NCI-H2227 treated with DMSO at 0.1 percent for 48 hours (cell line): ENCODE measurements around the gene PCDHGB7.
"Not testable (repeated sequence)": the region's sequence is repeated elsewhere in the genome, so short reads cannot be mapped to it uniquely, and the experiment has no call there.

ENCODE experiments used
- DNase-seq: peaks from one replicate; lab custom pipeline; 2025; lab: John Stamatoyannopoulos, UW

The PCDHGB7 gene

DNA sequence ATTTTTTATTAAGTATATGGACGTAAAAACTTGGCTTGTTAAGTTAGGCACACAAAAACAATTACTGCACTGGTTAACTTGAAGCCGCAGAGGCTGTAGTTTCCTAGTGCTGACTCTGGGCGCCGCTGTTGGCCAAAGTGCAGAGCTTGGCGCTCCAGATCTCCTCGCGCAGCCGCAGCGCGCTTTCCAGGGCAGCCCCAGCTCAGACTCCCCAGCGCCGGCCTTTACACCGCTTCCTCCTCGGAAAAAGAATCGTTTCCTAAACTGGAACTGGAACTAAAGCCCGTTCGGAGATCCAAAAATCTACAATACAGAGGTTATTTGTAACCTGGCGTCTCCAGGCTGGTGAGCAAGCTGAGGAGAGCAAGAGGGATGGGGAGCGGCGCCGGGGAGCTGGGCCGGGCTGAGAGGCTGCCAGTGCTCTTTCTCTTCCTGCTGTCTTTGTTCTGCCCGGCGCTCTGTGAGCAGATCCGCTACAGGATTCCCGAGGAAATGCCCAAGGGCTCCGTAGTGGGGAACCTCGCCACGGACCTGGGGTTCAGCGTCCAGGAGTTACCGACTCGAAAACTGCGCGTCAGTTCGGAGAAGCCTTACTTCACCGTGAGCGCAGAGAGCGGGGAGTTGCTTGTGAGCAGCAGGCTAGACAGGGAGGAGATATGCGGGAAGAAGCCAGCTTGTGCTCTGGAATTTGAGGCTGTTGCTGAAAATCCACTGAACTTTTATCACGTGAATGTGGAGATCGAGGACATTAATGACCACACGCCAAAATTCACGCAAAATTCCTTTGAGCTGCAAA, 19.5 kb upstream of the PCDHGB7 start, which contains the start of gene PCDHGB5:
PCDHGB5 (plus strand) TSS at position 192 of the 796 bp plus-strand sequence; CDS start at position 373, 181 bp downstream.
- DNase-seq, result not testable (repeated sequence)

DNA sequence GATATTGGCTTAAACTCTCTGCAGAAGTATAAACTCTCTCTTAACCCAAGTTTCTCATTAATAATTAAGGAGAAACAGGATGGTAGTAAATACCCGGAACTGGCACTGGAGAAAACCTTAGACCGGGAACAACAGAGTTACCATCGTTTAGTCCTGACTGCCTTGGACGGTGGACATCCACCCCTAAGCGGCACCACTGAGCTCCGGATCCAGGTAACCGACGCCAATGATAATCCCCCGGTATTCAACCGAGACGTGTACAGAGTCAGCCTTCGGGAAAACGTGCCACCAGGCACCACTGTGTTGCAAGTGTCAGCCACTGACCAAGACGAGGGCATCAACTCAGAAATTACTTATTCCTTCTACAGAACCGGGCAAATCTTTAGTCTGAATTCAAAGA, 18.9 kb upstream of the PCDHGB7 start:
- no peak for DNase-seq

DNA sequence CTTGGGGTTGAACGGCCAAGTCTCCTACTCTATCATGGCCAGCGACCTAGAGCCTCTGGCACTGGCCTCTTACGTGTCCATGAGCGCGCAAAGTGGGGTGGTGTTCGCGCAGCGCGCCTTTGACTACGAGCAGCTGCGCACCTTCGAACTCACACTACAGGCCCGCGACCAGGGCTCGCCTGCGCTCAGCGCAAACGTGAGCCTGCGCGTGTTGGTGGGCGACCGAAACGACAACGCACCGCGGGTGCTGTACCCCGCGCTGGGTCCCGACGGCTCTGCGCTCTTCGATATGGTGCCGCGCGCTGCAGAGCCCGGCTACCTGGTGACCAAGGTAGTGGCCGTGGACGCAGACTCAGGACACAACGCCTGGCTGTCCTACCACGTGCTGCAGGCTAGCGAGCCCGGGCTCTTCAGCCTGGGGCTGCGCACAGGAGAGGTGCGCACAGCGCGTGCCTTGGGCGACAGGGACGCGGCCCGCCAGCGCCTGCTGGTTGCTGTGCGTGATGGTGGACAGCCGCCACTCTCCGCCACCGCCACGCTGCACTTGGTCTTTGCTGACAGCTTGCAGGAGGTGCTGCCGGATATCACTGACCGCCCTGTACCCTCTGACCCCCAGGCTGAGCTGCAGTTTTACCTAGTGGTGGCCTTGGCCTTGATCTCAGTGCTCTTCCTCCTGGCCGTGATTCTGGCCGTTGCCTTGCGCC, 17.8 kb upstream of the PCDHGB7 start:
- no peak for DNase-seq

DNA sequence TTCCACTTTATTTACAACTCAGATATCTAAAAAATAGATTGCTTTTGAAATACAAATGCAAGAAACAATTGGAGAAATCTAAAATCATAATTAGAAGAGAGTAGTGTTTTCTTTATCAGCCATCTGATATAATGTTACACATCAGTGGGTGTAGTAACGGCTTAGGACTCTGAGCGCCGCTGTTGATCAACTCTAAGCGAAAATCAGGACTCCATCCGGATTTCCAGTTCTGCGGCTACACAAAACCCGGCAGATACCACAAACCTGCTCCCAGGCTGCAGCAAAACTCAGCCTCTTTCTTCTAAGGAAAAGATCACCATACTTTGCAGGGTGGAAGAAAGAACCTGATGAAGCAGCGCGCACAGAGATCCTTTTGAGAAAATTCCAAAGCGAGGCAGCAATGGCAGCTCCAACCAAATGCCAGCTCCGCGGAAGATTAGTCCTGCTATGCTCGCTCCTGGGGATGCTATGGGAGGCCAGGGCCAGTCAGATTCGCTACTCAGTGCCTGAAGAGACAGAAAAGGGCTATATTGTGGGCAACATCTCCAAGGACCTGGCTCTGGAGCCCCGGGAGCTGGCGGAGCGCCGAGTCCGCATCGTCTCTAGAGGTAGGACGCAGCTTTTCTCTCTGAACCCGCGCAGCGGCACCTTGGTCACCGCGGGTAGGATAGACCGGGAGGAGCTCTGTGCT, 14.8 kb upstream of the PCDHGB7 start, which contains the start of gene PCDHGA9:
PCDHGA9 (plus strand) TSS at position 226 of the 691 bp plus-strand sequence; CDS start at position 401, 175 bp downstream.
- DNase-seq, result no peak

DNA sequence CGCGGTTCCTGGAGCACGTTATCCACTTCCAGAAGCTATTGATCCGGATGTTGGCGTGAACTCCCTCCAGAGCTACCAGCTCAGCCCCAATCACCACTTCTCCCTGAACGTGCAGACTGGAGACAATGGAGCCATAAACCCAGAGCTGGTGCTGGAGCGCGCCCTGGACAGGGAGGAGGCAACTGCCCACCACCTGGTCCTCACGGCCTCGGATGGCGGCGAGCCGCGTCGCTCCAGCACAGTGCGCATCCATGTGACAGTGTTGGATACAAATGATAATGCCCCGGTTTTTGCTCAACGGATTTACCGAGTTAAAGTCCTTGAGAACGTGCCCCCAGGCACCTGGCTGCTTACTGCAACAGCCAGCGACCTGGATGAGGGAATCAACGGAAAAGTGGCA, 14.1 kb upstream of the PCDHGB7 start:
- DNase-seq, result no peak

DNA sequence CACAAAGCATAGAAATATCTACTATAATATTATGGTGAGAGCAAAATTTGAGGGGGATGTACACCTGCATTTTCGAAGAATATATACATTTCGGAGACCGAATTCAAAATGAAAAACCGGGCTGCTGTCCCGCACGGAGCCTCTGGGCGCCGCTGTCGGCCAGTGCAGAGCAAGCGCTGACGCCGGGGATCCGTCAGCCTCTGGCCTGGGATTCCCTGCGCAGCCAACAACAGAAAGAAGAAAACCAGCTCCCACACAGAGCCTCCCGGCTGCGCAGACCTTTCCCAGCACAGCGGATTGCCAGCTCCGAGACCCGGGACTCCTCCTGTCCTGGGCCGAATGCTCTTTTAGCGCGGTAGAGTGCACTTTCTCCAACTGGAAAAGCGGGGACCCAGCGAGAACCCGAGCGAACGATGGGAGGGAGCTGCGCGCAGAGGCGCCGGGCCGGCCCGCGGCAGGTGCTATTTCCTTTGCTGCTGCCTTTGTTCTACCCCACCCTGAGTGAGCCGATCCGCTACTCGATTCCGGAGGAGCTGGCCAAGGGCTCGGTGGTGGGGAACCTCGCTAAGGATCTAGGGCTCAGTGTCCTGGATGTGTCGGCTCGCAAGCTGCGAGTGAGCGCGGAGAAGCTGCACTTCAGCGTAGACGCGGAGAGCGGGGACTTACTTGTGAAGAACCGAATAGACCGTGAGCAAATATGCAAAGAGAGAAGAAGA, 9.5 kb upstream of the PCDHGB7 start, which contains the start of gene PCDHGB6:
PCDHGB6 (plus strand) TSS at position 232 of the 716 bp plus-strand sequence; CDS start at position 414, 182 bp downstream.
- DNase-seq, result not testable (repeated sequence)

DNA sequence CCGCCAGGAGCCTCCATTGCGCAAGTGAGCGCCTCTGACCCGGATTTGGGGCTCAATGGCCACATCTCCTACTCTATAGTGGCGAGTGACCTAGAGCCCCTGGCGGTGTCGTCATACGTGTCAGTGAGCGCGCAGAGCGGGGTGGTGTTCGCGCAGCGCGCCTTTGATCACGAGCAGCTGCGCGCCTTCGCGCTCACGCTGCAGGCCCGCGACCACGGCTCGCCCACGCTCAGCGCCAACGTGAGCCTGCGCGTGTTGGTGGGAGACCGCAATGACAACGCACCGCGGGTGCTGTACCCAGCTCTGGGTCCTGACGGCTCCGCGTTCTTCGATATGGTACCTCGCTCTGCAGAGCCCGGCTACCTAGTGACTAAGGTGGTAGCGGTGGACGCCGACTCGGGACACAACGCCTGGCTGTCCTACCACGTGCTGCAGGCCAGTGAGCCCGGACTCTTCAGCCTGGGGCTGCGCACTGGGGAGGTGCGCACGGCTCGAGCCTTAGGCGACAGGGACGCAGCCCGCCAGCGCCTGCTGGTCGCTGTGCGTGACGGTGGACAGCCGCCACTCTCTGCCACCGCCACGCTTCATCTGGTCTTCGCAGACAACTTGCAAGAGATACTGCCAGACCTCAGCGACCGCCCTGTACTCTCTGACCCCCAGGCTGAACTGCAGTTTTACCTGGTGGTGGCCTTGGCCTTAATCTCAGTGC, 7.7 kb upstream of the PCDHGB7 start:
- DNase-seq, result no peak

DNA sequence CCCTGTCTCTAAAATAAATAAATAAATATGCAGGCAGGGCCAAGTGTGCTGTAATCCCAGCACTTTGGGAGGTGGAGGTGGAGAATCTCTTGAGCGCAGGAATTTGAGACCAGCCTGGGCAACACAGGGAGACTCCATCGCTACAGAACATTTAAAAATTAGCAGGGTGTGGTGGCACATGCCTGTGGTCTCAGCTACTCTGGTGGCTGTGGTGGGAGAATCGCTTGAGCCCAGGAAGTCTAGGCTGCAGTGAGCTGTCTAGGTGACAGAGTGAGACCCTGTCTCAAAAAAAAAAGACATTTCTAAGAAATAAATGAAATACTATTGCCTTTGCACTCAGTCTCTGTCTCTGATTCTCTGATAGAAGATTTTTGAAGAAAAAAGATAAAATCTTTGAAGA, 5.9 kb upstream of the PCDHGB7 start:
- DNase-seq, result no peak

DNA sequence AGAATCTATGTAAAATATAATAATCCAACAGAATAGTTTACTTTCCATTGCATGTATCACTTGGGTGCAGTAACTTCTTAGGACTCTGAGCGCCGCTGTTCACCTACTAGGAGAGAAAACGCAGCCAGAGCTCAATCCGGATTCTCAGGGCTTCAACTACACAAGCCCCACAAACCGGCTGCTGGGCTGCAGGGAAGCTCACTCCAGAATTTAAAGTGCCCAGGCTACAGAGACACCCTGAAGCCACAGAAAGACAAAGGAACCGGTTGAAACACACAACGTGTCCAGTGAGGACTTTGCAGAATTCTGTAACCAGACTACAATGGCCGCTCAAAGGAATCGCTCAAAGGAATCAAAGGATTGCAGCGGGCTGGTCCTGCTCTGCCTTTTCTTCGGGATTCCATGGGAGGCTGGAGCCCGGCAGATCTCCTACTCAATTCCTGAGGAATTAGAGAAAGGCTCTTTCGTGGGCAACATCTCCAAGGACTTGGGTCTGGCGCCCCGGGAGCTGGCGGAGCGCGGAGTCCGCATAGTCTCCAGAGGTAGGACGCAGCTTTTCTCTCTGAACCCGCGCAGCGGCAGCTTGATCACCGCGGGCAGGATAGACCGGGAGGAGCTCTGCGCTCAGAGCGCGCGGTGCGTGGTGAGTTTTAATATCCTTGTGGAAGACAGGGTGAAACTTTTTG, 4.5 kb upstream of the PCDHGB7 start, which contains the start of gene PCDHGA10:
PCDHGA10 (plus strand) TSS at position 134 of the 686 bp plus-strand sequence; CDS start at position 323, 189 bp downstream.
- no peak for DNase-seq

DNA sequence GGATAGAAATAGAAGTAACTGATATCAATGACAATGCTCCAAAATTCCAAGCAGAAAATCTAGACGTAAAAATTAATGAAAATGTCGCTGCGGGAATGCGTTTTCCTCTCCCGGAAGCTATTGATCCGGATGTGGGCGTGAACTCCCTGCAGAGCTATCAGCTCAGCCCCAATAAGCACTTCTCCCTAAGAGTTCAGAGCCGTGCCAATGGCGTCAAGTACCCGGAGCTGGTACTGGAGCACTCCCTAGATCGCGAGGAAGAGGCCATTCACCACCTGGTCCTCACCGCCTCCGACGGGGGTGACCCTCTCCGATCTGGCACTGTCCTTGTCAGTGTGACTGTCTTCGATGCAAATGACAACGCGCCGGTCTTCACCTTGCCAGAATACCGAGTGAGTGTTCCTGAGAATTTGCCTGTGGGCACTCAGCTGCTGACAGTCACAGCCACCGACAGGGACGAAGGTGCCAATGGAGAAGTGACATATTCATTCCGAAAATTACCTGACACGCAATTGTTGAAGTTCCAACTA, 3.9 kb upstream of the PCDHGB7 start:
- DNase-seq, result no peak

DNA sequence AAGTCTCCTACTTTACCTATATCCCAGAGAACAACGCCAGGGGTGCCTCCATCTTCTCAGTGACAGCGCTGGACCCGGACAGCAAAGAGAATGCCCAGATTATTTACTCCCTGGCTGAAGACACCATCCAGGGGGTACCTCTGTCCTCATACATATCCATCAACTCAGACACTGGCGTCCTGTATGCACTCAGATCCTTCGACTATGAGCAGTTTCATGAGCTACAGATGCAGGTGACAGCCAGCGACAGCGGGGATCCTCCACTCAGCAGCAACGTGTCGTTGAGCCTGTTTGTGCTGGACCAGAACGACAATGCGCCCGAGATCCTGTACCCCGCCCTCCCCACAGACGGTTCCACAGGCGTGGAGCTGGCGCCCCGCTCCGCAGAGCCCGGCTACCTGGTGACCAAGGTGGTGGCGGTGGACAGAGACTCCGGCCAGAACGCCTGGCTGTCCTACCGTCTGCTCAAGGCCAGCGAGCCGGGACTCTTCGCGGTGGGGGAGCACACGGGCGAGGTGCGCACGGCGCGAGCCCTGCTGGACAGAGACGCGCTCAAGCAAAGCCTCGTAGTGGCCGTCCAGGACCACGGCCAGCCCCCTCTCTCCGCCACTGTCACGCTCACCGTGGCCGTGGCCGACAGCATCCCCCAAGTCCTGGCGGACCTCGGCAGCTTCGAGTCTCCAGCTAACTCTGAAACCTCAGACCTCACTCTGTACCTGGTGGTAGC, 2.8 kb upstream of the PCDHGB7 start:
- DNase-seq, result not testable (repeated sequence)

DNA sequence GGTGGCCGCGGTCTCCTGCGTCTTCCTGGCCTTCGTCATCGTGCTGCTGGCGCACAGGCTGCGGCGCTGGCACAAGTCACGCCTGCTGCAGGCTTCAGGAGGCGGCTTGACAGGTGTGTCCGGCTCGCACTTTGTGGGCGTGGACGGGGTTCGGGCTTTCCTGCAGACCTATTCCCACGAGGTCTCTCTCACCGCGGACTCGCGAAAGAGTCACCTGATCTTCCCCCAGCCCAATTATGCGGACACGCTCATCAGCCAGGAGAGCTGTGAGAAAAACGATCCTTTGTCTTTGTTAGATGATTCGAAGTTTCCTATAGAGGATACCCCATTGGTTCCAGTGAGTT, 2.2 kb upstream of the PCDHGB7 start:
- not testable (repeated sequence) for DNase-seq

DNA sequence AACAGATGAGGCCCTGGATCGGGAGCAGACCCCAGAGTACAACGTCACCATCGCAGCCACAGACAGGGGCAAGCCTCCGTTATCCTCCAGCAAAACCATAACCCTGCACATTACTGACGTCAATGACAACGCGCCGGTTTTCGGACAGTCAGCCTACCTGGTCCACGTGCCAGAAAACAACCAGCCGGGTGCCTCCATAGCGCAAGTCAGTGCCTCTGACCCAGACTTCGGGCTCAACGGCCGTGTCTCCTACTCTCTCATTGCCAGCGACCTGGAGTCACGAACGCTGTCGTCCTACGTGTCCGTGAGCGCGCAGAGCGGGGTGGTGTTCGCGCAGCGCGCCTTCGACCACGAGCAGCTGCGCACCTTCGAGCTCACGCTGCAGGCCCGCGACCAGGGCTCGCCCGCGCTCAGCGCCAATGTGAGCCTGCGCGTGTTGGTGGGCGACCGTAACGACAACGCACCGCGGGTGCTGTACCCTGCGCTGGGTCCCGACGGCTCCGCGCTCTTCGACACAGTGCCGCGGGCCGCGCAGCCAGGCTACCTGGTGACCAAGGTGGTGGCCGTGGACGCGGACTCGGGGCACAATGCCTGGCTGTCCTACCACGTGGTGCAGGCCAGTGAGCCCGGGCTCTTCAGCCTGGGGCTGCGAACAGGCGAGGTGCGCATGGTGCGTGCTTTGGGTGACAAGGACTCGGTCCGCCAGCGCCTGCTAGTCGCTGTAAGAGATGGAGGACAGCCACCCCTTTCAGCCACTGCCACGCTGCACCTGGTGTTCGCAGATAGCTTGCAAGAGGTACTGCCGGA, 1.8 kb downstream of the PCDHGB7 start:
- no peak for DNase-seq

DNA sequence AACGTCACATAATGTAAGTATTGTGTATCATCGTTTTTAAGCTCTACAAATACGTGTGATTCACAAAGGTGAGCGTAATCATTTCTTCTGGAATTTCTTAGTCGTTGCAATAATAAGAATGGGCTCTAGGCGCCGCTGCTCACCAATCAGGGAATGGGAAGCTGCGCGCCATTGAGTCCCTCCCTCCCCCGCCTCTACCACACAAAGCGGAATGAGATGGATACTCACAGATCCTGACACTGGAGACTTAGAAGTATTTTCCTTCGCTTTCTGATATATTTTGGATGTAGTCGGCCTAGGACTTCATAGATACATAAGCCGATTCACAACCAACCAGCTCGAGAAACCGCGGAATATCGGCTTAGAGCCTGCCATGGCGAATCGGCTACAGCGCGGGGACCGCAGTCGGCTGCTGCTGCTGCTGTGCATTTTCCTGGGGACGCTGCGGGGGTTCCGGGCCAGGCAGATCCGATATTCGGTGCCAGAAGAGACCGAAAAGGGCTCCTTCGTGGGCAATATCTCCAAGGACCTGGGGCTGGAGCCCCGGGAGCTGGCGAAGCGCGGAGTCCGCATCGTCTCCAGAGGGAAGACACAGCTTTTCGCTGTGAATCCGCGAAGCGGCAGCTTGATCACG, 3.5 kb downstream of the PCDHGB7 start, which contains the start of gene PCDHGA11:
PCDHGA11 (plus strand) TSS at position 197 of the 634 bp plus-strand sequence; CDS start at position 374, 177 bp downstream.
- no peak for DNase-seq

DNA sequence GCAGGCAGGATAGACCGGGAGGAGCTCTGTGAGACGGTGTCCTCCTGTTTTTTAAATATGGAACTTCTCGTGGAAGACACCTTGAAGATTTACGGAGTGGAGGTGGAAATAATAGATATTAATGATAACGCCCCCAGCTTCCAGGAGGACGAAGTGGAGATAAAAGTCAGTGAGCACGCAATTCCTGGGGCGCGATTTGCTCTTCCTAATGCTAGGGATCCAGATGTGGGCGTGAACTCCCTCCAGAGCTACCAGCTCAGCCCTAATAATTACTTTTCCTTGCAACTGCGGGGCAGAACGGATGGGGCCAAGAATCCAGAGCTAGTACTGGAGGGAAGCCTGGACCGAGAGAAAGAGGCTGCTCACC, 4.0 kb downstream of the PCDHGB7 start:
- DNase-seq, result no peak

DNA sequence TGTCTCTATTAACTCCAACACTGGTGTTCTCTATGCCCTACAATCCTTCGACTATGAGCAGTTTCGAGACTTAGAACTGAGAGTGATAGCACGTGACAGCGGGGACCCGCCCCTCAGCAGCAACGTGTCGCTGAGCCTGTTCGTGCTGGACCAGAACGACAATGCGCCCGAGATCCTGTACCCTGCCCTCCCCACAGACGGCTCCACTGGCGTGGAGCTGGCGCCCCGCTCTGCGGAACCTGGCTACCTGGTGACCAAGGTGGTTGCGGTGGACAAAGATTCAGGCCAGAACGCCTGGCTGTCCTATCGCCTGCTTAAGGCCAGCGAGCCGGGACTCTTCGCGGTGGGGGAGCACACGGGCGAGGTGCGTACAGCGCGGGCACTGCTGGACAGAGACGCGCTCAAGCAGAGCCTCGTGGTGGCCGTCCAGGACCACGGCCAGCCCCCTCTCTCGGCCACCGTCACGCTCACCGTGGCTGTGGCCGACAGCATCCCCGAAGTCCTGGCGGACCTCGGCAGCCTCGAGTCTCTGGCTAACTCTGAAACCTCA, 5.3 kb downstream of the PCDHGB7 start:
- no peak for DNase-seq

DNA sequence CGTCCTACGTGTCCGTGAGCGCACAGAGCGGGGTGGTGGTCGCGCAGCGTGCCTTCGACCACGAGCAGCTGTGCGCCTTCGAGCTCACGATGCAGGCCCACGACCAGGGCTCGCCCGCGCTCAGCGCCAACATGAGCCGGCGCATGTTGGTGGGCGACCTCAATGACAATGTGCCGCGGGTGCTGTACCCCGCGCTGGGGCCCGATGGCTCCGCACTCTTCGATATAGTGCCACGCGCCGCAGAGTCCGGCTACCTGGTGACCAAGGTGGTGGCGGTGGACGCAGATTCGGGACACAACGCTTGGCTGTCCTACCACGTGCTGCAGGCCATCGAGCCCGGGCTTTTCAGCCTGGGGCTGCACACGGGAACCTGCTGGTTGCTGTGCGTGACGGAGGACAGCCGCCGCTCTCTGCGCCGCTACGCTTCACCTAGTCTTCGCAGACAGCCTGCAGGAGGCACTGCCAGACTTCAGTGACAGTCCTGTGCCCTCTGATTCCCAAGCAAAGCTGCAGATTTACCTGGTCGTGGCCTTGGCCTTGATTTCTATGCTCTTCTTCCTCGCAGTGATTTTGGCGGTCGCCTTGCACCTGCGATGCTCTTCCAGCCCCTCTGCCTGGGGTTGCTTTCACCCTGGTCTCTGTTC, 10.4 kb downstream of the PCDHGB7 start:
- no peak for DNase-seq
